ENCODE data around the gene WDTC1.

Gene WDTC1

GRCh38 chr1:27301052-27301422 is 66.6 kb downstream of the WDTC1 start:
- 60 to 67% methylated on average over 3 to 8 of the region's 8 CpGs for WGBS, 2 experiments (ENCODE audit: insufficient coverage in 2 of 2)
- peaks cover 42% of the 10 kb centered on the region for H3K4me1 ChIP-seq (ENCODE audit: control insufficient read depth, insufficient read depth, low read length, poor library complexity, severe bottlenecking)
- peaks cover 26% of the 10 kb centered on the region for H3K36me3 ChIP-seq (ENCODE audit: control insufficient read depth, insufficient read depth, low read length)
- H3K27ac ChIP-seq (ENCODE audit: low read depth, low read length, severe bottlenecking): peak overlapping the region; percentile 36
- no peaks in the 10 kb centered on the region for H3K9me3 ChIP-seq (ENCODE audit: control insufficient read depth, low read length)
- H3K4me3 ChIP-seq (ENCODE audit: extremely low read depth, insufficient read depth, low read length, poor library complexity, severe bottlenecking): no peak overlapping the region

GRCh38 chr1:27301582-27302199 is 67.3 kb downstream of the WDTC1 start:
- Histone ChIP-seq H3K4me3 (ENCODE audit: extremely low read depth, insufficient read depth, low read length, poor library complexity, severe bottlenecking) (no peak overlapping the region), H3K36me3 (ENCODE audit: control insufficient read depth, insufficient read depth, low read length) (peaks cover 26% of the 10 kb centered on the region), H3K9me3 (ENCODE audit: control insufficient read depth, low read length) (no peaks in the 10 kb centered on the region), H3K4me1 (ENCODE audit: control insufficient read depth, insufficient read depth, low read length, poor library complexity, severe bottlenecking) (peaks cover 42% of the 10 kb centered on the region), H3K27ac (ENCODE audit: low read depth, low read length, severe bottlenecking) (no peak overlapping the region)
- WGBS, 2 experiments (ENCODE audit: insufficient coverage in 2 of 2): 83 to 88% methylated on average over 4 to 9 of the region's 10 CpGs

DNA sequence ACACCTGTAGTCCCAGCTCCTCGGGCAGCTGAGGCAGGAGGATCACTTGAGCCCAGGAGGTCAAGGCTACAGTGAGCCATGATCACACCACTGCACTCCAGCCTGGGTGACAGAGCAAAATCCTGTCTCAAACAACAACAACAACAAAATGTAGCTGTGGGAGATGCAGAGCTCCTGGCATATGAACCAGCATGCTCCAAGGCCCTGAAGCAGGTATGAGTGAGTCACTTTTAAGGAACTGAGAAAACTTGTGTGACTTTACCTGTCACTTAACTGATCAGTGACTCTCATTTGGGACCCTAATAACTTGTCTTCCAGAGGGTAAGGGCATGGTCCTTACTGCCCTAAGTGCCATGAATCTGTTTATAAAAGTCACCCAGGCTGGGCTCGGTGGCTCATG is 68.2 kb downstream of the WDTC1 start:
- Histone ChIP-seq H3K36me3 (ENCODE audit: control insufficient read depth, insufficient read depth, low read length) (peaks cover 19% of the 10 kb centered on the region), H3K9me3 (ENCODE audit: control insufficient read depth, low read length) (no peaks in the 10 kb centered on the region), H3K27ac (ENCODE audit: low read depth, low read length, severe bottlenecking) (no peak overlapping the region), H3K4me1 (ENCODE audit: control insufficient read depth, insufficient read depth, low read length, poor library complexity, severe bottlenecking) (peaks cover 48% of the 10 kb centered on the region), H3K4me3 (ENCODE audit: extremely low read depth, insufficient read depth, low read length, poor library complexity, severe bottlenecking) (no peak overlapping the region)
- WGBS, 2 experiments (ENCODE audit: insufficient coverage in 2 of 2): 90 to 100% methylated on average over 1 to 2 of the region's 2 CpGs

- H3K4me3 ChIP-seq (ENCODE audit: extremely low read depth, insufficient read depth, low read length, poor library complexity, severe bottlenecking): no peak overlapping the region
- no peak overlapping the region for H3K27ac ChIP-seq (ENCODE audit: low read depth, low read length, severe bottlenecking)
- 91 to 96% methylated on average over 13 to 15 of the region's 15 CpGs for WGBS, 2 experiments (ENCODE audit: insufficient coverage in 2 of 2)
- H3K9me3 ChIP-seq (ENCODE audit: control insufficient read depth, low read length): no peaks in the 10 kb centered on the region
- peaks cover 41% of the 10 kb centered on the region for H3K4me1 ChIP-seq (ENCODE audit: control insufficient read depth, insufficient read depth, low read length, poor library complexity, severe bottlenecking)
- H3K36me3 ChIP-seq (ENCODE audit: control insufficient read depth, insufficient read depth, low read length): peaks cover 11% of the 10 kb centered on the region
Observed at GRCh38 chr1:27303509-27303908, 69.1 kb downstream of the WDTC1 start.

DNA sequence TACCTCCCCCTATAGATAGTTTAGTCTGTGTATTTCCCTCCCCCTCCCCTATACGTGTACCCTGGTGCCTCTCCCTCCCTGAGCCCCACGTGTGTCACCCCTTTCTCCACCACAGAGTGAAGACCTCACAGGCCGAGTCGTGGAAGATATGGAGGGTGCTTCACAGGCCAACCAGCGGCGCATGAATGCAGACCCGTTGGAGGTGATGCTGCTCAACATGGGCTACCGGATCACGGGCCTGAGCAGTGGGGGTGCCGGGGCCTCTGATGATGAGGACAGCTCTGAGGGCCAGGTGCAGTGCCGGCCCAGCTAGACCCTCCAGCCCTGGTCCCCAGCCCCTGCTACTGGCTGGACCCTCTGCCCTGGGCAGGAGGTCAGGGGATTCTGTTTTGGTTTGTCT is 71.6 kb downstream of the WDTC1 start:
- H3K36me3 ChIP-seq (ENCODE audit: control insufficient read depth, insufficient read depth, low read length): peaks cover 8% of the 10 kb centered on the region
- WGBS, 2 experiments (ENCODE audit: insufficient coverage in 2 of 2): 88 to 96% methylated on average over 9 to 11 of the region's 11 CpGs
- H3K4me3 ChIP-seq (ENCODE audit: extremely low read depth, insufficient read depth, low read length, poor library complexity, severe bottlenecking): no peak overlapping the region
- H3K9me3 ChIP-seq (ENCODE audit: control insufficient read depth, low read length): no peaks in the 10 kb centered on the region
- H3K4me1 ChIP-seq (ENCODE audit: control insufficient read depth, insufficient read depth, low read length, poor library complexity, severe bottlenecking): peaks cover 19% of the 10 kb centered on the region
- no peak overlapping the region for H3K27ac ChIP-seq (ENCODE audit: low read depth, low read length, severe bottlenecking)

GRCh38 chr1:27306892-27307761 is 72.7 kb downstream of the WDTC1 start:
- Histone ChIP-seq H3K36me3 (ENCODE audit: control insufficient read depth, insufficient read depth, low read length) (peaks cover 1% of the 10 kb centered on the region), H3K27ac (ENCODE audit: low read depth, low read length, severe bottlenecking) (peak overlapping the region; percentile 36), H3K4me1 (ENCODE audit: control insufficient read depth, insufficient read depth, low read length, poor library complexity, severe bottlenecking) (peaks cover 8% of the 10 kb centered on the region), H3K9me3 (ENCODE audit: control insufficient read depth, low read length) (no peaks in the 10 kb centered on the region), H3K4me3 (ENCODE audit: extremely low read depth, insufficient read depth, low read length, poor library complexity, severe bottlenecking) (no peak overlapping the region)
- 56 to 57% methylated on average over 8 to 10 of the region's 11 CpGs for WGBS, 2 experiments (ENCODE audit: insufficient coverage in 2 of 2)

DNA sequence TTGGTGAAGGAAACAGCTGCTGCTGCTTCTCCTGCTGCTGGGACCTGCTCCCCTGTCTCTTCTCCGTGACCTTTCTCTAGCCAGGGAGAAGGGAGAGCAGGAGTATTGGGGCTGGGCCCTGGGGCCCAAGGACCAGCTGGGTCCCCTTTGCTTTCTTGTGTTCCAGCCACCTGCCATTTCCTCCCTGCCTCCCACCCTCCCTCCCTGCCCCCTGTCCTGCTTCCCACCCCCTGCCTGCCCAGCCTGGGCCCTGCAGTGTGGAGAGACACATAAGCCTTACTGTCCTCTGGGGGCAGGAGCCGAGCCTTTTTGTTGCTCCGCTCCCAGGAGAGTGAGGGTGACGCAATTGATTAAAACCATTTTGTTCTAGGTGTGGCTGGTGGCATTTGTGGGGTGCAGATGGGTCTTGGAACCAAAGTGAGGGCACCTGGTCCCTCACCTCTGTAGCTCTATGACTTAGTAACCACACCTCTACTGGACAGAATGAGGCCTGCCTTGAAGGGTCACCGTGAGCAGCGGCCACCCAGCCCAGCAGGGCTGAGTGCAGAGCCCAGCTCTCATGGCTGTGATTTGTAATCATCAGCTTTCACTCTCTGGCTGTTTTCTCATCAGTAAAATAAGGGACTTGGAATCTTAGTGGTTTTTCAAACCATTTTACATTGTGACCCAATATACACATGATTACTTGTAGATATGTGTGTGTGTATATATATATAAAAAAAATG is 73.6 kb downstream of the WDTC1 start:
- no peaks in the 10 kb centered on the region for H3K9me3 ChIP-seq (ENCODE audit: control insufficient read depth, low read length)
- no peak overlapping the region for H3K27ac ChIP-seq (ENCODE audit: low read depth, low read length, severe bottlenecking)
- no peaks in the 10 kb centered on the region for H3K36me3 ChIP-seq (ENCODE audit: control insufficient read depth, insufficient read depth, low read length)
- no peak overlapping the region for H3K4me3 ChIP-seq (ENCODE audit: extremely low read depth, insufficient read depth, low read length, poor library complexity, severe bottlenecking)
- WGBS, 2 experiments (ENCODE audit: insufficient coverage in 2 of 2): 78 to 100% methylated on average over 1 to 6 of the region's 6 CpGs
- H3K4me1 ChIP-seq (ENCODE audit: control insufficient read depth, insufficient read depth, low read length, poor library complexity, severe bottlenecking): peaks cover 8% of the 10 kb centered on the region

- H3K4me3 ChIP-seq (ENCODE audit: extremely low read depth, insufficient read depth, low read length, poor library complexity, severe bottlenecking): no peak overlapping the region
- no peaks in the 10 kb centered on the region for H3K36me3 ChIP-seq (ENCODE audit: control insufficient read depth, insufficient read depth, low read length)
- no peak overlapping the region for H3K27ac ChIP-seq (ENCODE audit: low read depth, low read length, severe bottlenecking)
- H3K9me3 ChIP-seq (ENCODE audit: control insufficient read depth, low read length): no peaks in the 10 kb centered on the region
- 93% methylated on average over 2 of the region's 3 CpGs for WGBS, 2 experiments (ENCODE audit: insufficient coverage in 2 of 2)
- peaks cover 2% of the 10 kb centered on the region for H3K4me1 ChIP-seq (ENCODE audit: control insufficient read depth, insufficient read depth, low read length, poor library complexity, severe bottlenecking)
Observed at GRCh38 chr1:27314169-27314568, 79.7 kb downstream of the WDTC1 start.

DNA sequence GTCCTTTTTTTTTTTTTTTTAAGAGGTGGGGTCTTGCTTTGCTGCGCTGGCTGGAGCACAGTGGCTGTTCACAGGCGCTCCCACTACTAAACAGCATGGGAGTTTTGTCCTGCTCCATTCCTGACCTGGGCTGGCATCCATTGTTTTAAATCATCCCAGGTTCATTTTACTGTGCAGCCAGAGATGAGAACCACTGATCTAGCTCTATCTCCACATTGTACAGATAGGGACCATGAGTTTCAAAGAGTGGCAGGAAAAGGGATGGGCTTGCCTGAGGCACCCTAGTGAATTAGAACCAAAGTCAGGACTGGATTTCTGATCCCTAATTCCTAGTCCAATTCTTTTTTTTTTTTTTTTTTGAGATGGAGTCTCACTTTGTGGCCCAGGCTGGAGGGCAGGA is 80.3 kb downstream of the WDTC1 start:
- no peak overlapping the region for H3K4me3 ChIP-seq (ENCODE audit: extremely low read depth, insufficient read depth, low read length, poor library complexity, severe bottlenecking)
- H3K9me3 ChIP-seq (ENCODE audit: control insufficient read depth, low read length): no peaks in the 10 kb centered on the region
- H3K36me3 ChIP-seq (ENCODE audit: control insufficient read depth, insufficient read depth, low read length): no peaks in the 10 kb centered on the region
- H3K4me1 ChIP-seq (ENCODE audit: control insufficient read depth, insufficient read depth, low read length, poor library complexity, severe bottlenecking): peaks cover 2% of the 10 kb centered on the region
- no peak overlapping the region for H3K27ac ChIP-seq (ENCODE audit: low read depth, low read length, severe bottlenecking)
- WGBS, 2 experiments (ENCODE audit: insufficient coverage in 2 of 2): 83 to 95% methylated on average over 1 to 2 of the region's 2 CpGs

DNA sequence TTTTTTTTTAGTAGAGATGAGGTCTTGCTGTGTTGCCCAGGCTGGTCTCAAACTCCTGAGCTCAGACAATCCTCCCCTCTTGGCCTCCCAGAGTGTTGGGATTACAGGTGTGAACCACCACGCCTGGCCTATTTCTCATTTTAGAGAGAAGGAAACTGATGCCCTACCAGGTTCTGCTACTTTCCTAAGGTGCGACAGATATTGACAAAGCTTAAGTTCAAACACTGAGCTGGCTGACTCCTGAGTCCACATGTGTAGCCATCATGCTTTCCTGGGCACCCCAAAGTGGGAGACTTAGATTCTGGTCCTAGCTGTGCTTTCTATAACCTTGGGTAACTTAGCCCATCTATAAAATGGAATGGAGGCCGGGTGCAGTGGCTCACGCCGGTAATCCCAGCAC is 82.4 kb downstream of the WDTC1 start:
- Histone ChIP-seq H3K4me3 (ENCODE audit: extremely low read depth, insufficient read depth, low read length, poor library complexity, severe bottlenecking) (no peak overlapping the region), H3K36me3 (ENCODE audit: control insufficient read depth, insufficient read depth, low read length) (no peaks in the 10 kb centered on the region), H3K4me1 (ENCODE audit: control insufficient read depth, insufficient read depth, low read length, poor library complexity, severe bottlenecking) (peaks cover 2% of the 10 kb centered on the region), H3K9me3 (ENCODE audit: control insufficient read depth, low read length) (no peaks in the 10 kb centered on the region), H3K27ac (ENCODE audit: low read depth, low read length, severe bottlenecking) (no peak overlapping the region)
- 93 to 96% methylated on average over 5 of the region's 5 CpGs for WGBS, 2 experiments (ENCODE audit: insufficient coverage in 2 of 2)
